ENCODE measurements around the gene AMPD1.

Gene AMPD1

GRCh38 chr1:114695430-114696058 lies at the start of gene AMPD1:
Gene AMPD1 (minus strand): TSS chr1:114695546. CDS start chr1:114695471, 75 bp downstream.
- H3K4me3 ChIP-seq (ENCODE audit: low read depth, low read length): no peak within 1 kb of the TSS

GRCh38 chr1:114741963-114742746 lies 46.8 kb upstream of the AMPD1 start:
- H3K4me3 ChIP-seq (ENCODE audit: low read depth, low read length): no peak overlapping the region

GRCh38 chr1:114740331-114740730 lies 45.0 kb upstream of the AMPD1 start:
- no peak overlapping the region for H3K4me3 ChIP-seq (ENCODE audit: low read depth, low read length)

- H3K4me3 ChIP-seq (ENCODE audit: low read depth, low read length): no peak overlapping the region
Measured at GRCh38 chr1:114737314-114737849, 42.0 kb upstream of the AMPD1 start.

- no peak overlapping the region for H3K4me3 ChIP-seq (ENCODE audit: low read depth, low read length)
Measured at GRCh38 chr1:114735479-114735878, 40.1 kb upstream of the AMPD1 start.

GRCh38 chr1:114729782-114730181 lies 34.4 kb upstream of the AMPD1 start:
- no peak overlapping the region for H3K4me3 ChIP-seq (ENCODE audit: low read depth, low read length)

- no peak overlapping the region for H3K4me3 ChIP-seq (ENCODE audit: low read depth, low read length)
Measured at GRCh38 chr1:114728553-114728952, 33.2 kb upstream of the AMPD1 start.

- H3K4me3 ChIP-seq (ENCODE audit: low read depth, low read length): no peak overlapping the region
Measured at GRCh38 chr1:114725230-114725629, 29.9 kb upstream of the AMPD1 start.

GRCh38 chr1:114723915-114724314 lies 28.6 kb upstream of the AMPD1 start:
- no peak overlapping the region for H3K4me3 ChIP-seq (ENCODE audit: low read depth, low read length)

GRCh38 chr1:114723457-114723856 lies 28.1 kb upstream of the AMPD1 start:
- no peak overlapping the region for H3K4me3 ChIP-seq (ENCODE audit: low read depth, low read length)

- H3K4me3 ChIP-seq (ENCODE audit: low read depth, low read length): no peak overlapping the region
Measured at GRCh38 chr1:114720492-114720891, 25.1 kb upstream of the AMPD1 start.

- no peak overlapping the region for H3K4me3 ChIP-seq (ENCODE audit: low read depth, low read length)
Measured at GRCh38 chr1:114719424-114719787, 24.1 kb upstream of the AMPD1 start.

GRCh38 chr1:114718661-114719423 lies 23.5 kb upstream of the AMPD1 start:
- no peak overlapping the region for H3K4me3 ChIP-seq (ENCODE audit: low read depth, low read length)

GRCh38 chr1:114716304-114717170 lies 21.2 kb upstream of the AMPD1 start, which contains the start of gene NRAS:
Gene NRAS (minus strand): TSS chr1:114716771. CDS start chr1:114716160, 611 bp downstream.
- H3K4me3 ChIP-seq (ENCODE audit: low read depth, low read length): peak within 1 kb of the TSS; percentile 89

GRCh38 chr1:114715952-114716303 lies 20.6 kb upstream of the AMPD1 start:
- peak overlapping the region; percentile 89 for H3K4me3 ChIP-seq (ENCODE audit: low read depth, low read length)

GRCh38 chr1:114712977-114713376 lies 17.6 kb upstream of the AMPD1 start:
- no peak overlapping the region for H3K4me3 ChIP-seq (ENCODE audit: low read depth, low read length)

- H3K4me3 ChIP-seq (ENCODE audit: low read depth, low read length): no peak overlapping the region
Measured at GRCh38 chr1:114710360-114710759, 15.0 kb upstream of the AMPD1 start.

- no peak overlapping the region for H3K4me3 ChIP-seq (ENCODE audit: low read depth, low read length)
Measured at GRCh38 chr1:114707604-114708003, 12.3 kb upstream of the AMPD1 start.

- no peak overlapping the region for H3K4me3 ChIP-seq (ENCODE audit: low read depth, low read length)
Measured at GRCh38 chr1:114703242-114703641, 7.9 kb upstream of the AMPD1 start.

GRCh38 chr1:114702737-114703136 lies 7.4 kb upstream of the AMPD1 start:
- no peak overlapping the region for H3K4me3 ChIP-seq (ENCODE audit: low read depth, low read length)

- no peak overlapping the region for H3K4me3 ChIP-seq (ENCODE audit: low read depth, low read length)
Measured at GRCh38 chr1:114701931-114702330, 6.6 kb upstream of the AMPD1 start.
